ENCODE measurements around the gene IDUA.

- no peak for TF ChIP-seq CTCF (IDR thresholded peaks at IDR 0.05; ENCODE audit: insufficient read depth, low read length)
- TF ChIP-seq REST (IDR thresholded peaks at IDR 0.05; ENCODE audit: insufficient replicate concordance, low read depth): no peak
- TF ChIP-seq POLR2AphosphoS5 (IDR thresholded peaks at IDR 0.05; ENCODE audit: low read depth): no peak
- no peak for TF ChIP-seq GABPA (IDR thresholded peaks at IDR 0.05; ENCODE audit: low read depth)
- TF ChIP-seq SPI1 (IDR thresholded peaks at IDR 0.05; ENCODE audit: borderline replicate concordance, low read depth): no peak
Measured at GRCh38 chr4:971666-972500, 15.0 kb upstream of the IDUA start.

All from HL-60 (cell line).